Esophagus muscularis mucosa (tissue), 3 donors: Measurements from ENCODE around the gene KRTAP9-4.
"Not testable (repeated sequence)": the region's sequence is repeated elsewhere in the genome, so short reads cannot be mapped to it uniquely, and the experiment has no call there.

Experiments
- POLR2AphosphoS5 ChIP-seq, 2 donors: sonication (generic); formaldehyde crosslinking; IDR thresholded peaks; one replicate each; pipeline ENCODE4 v1.6.1; 2017; ENCODE audit warnings: antibody characterized with exemption in 2 of 2
- TF ChIP-seq, protein P1 (sequence below), 3 experiments: fragments of 200-600 bp in 2 of 3; fragments of 450-650 bp in 1 of 3; sonication (generic) in 2 of 3; IDR thresholded peaks; one replicate each; pipeline ENCODE4 v1.5.1; 2017 to 2019; ENCODE audit warnings: antibody characterized with exemption in 3 of 3, mild to moderate bottlenecking in 2 of 3, moderate library complexity in 1 of 3

- TF ChIP-seq, protein P1, sequence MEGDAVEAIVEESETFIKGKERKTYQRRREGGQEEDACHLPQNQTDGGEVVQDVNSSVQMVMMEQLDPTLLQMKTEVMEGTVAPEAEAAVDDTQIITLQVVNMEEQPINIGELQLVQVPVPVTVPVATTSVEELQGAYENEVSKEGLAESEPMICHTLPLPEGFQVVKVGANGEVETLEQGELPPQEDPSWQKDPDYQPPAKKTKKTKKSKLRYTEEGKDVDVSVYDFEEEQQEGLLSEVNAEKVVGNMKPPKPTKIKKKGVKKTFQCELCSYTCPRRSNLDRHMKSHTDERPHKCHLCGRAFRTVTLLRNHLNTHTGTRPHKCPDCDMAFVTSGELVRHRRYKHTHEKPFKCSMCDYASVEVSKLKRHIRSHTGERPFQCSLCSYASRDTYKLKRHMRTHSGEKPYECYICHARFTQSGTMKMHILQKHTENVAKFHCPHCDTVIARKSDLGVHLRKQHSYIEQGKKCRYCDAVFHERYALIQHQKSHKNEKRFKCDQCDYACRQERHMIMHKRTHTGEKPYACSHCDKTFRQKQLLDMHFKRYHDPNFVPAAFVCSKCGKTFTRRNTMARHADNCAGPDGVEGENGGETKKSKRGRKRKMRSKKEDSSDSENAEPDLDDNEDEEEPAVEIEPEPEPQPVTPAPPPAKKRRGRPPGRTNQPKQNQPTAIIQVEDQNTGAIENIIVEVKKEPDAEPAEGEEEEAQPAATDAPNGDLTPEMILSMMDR (IDR thresholded peaks at IDR 0.05) = not testable (repeated sequence)
- TF ChIP-seq POLR2AphosphoS5 (IDR thresholded peaks at IDR 0.05) = not testable (repeated sequence)
Measured at GRCh38 chr17:41255381-41256290, 6.1 kb downstream of the KRTAP9-4 start, which contains the start of gene KRTAP9-9.
